ENCODE results near the gene SMPD2. TPM values are rescaled to one million over a fixed set of nuclear protein-coding genes. Genes with fewer than 3 reads are reported as not detected.

SMPD2 gene
- total and polyA plus RNA-seq, 2 experiments from 2014 or later, result 11.1 to 12.5 TPM

DNA sequence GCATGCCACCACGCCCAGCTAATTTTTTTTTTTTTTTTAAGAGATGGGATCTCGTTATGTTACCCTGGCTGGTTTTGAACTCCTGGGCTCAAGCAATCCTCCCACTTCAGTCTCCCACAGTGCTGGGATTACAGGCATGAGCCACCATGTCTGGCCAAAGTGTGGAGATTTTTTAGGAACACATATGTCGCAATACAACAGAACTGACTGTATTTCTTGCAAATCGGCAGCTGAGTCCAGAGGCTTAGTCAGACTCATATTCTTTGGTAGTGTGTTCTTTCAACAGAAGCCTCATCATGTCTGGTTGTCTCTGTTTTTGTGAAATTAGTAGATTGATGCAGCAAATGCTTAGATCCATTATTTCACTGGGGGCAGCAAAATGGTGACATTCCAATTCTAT is 34.3 kb upstream of the SMPD2 start:
- H3K27me3 ChIP-seq, result no peaks in the 10 kb centered on the region
- no peak overlapping the region for H3K4me3 ChIP-seq
- H3K27ac ChIP-seq, result no peak overlapping the region
- no peaks in the 10 kb centered on the region for H3K9me3 ChIP-seq (ENCODE audit: low read depth)
- TF ChIP-seq, protein P1, sequence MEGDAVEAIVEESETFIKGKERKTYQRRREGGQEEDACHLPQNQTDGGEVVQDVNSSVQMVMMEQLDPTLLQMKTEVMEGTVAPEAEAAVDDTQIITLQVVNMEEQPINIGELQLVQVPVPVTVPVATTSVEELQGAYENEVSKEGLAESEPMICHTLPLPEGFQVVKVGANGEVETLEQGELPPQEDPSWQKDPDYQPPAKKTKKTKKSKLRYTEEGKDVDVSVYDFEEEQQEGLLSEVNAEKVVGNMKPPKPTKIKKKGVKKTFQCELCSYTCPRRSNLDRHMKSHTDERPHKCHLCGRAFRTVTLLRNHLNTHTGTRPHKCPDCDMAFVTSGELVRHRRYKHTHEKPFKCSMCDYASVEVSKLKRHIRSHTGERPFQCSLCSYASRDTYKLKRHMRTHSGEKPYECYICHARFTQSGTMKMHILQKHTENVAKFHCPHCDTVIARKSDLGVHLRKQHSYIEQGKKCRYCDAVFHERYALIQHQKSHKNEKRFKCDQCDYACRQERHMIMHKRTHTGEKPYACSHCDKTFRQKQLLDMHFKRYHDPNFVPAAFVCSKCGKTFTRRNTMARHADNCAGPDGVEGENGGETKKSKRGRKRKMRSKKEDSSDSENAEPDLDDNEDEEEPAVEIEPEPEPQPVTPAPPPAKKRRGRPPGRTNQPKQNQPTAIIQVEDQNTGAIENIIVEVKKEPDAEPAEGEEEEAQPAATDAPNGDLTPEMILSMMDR (IDR thresholded peaks at IDR 0.05; ENCODE audit: low read depth, low read length), result no peak
- peak in 1 of 2 donors; percentile 85 for DNase-seq (ENCODE audit: low read depth in 1 of 2, low spot score in 1 of 2)
- H3K36me3 ChIP-seq, result no peaks in the 10 kb centered on the region
- H3K4me1 ChIP-seq (ENCODE audit: low read depth), result no peaks in the 10 kb centered on the region

DNA sequence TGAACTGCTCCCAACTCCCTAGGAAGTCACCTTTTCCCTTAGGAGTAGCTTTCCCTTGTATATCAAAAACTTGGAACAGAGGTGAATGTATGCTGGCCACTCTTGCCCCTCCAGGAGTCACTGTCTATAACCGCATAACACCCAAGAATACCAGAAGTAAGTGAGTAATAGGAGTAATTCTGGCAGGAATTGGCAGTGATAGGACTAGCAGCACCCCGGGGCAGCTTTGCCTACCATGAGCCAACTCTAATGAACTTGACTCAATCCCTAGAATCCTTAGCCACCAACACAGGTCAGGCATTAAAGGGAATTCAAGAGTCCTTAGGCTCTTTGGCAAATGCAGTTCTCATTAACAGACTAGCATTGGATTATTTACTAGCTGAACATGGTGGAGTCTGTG is 29.5 kb upstream of the SMPD2 start:
- no peaks in the 10 kb centered on the region for H3K27me3 ChIP-seq
- TF ChIP-seq, protein P1 (IDR thresholded peaks at IDR 0.05; ENCODE audit: low read depth, low read length), result no peak
- DNase-seq (ENCODE audit: low read depth in 1 of 2, low spot score in 1 of 2), result no peak
- H3K4me3 ChIP-seq, result no peak overlapping the region
- no peak overlapping the region for H3K27ac ChIP-seq
- no peaks in the 10 kb centered on the region for H3K4me1 ChIP-seq (ENCODE audit: low read depth)
- H3K36me3 ChIP-seq, result no peaks in the 10 kb centered on the region
- no peaks in the 10 kb centered on the region for H3K9me3 ChIP-seq (ENCODE audit: low read depth)

DNA sequence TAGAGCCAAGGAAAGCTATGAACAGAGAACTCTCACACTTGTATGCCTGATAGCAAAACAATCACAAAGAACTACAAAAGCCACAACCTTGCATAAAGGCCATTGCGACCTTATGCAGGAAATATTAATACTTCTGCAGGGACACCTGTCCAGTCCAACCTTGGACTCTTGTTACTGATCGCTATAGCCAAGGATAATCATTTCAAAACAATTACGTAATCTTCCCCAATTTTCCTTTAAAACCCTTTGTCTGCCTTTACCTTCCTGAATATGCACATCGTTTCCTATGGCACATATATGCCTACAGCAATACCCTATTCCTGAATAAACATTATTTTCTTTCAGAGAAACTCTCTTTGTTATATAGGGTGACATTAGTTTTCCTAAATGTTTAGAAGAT is 22.9 kb upstream of the SMPD2 start:
- TF ChIP-seq, protein P1 (IDR thresholded peaks at IDR 0.05; ENCODE audit: low read depth, low read length), result no peak
- no peak for DNase-seq (ENCODE audit: low read depth in 1 of 2, low spot score in 1 of 2)
- H3K4me3 ChIP-seq, result no peak overlapping the region
- H3K9me3 ChIP-seq (ENCODE audit: low read depth), result no peaks in the 10 kb centered on the region
- H3K27ac ChIP-seq, result no peak overlapping the region
- no peaks in the 10 kb centered on the region for H3K27me3 ChIP-seq
- H3K36me3 ChIP-seq, result no peaks in the 10 kb centered on the region
- H3K4me1 ChIP-seq (ENCODE audit: low read depth), result no peaks in the 10 kb centered on the region

DNA sequence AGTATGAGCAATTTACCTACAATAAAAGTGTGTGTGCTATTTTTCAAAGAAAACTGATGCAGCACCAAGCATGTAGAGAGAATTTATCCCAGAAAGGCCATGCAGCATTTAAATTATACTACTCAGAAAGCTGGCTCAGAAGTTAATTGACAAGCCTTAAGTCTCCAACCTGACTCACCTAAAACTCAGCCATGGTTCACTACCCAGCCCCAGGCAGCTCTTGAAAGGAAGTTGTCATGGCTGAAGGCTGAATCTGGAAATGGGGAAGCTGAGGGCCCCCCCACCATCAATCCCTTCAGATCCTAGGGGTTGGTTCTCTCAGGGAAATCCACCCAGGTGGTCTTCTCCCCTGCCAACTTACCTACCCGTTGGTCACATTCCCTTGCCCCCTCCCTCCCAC is 19.8 kb upstream of the SMPD2 start:
- no peak overlapping the region for H3K27ac ChIP-seq
- no peaks in the 10 kb centered on the region for H3K27me3 ChIP-seq
- H3K4me3 ChIP-seq, result no peak overlapping the region
- no peak for DNase-seq (ENCODE audit: low read depth in 1 of 2, low spot score in 1 of 2)
- H3K4me1 ChIP-seq (ENCODE audit: low read depth), result no peaks in the 10 kb centered on the region
- no peaks in the 10 kb centered on the region for H3K36me3 ChIP-seq
- TF ChIP-seq, protein P1 (IDR thresholded peaks at IDR 0.05; ENCODE audit: low read depth, low read length), result no peak
- no peaks in the 10 kb centered on the region for H3K9me3 ChIP-seq (ENCODE audit: low read depth)

DNA sequence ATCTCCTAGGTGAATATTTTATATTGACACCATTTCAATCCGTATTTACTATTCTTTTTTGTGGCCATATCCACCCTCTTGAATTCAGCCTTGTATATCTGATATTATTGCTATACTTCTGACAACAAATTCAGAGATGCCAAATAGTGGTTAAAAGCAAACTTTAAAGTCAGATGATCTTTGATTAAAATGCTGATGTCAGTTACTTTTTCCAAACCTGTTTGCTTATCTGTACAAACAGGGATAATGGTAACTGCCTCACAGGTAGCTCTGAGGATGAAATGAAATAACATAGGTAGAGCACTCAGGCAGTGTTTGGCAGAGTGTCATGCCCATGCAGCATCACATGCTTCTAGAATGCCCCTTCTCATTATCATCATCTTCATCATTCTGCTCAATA is 19.3 kb upstream of the SMPD2 start:
- TF ChIP-seq, protein P1 (IDR thresholded peaks at IDR 0.05; ENCODE audit: low read depth, low read length), result no peak
- no peak for DNase-seq (ENCODE audit: low read depth in 1 of 2, low spot score in 1 of 2)
- Histone ChIP-seq H3K4me1 (ENCODE audit: low read depth) (no peaks in the 10 kb centered on the region), H3K36me3 (no peaks in the 10 kb centered on the region), H3K27ac (no peak overlapping the region), H3K27me3 (no peaks in the 10 kb centered on the region), H3K4me3 (no peak overlapping the region), H3K9me3 (ENCODE audit: low read depth) (no peaks in the 10 kb centered on the region)

DNA sequence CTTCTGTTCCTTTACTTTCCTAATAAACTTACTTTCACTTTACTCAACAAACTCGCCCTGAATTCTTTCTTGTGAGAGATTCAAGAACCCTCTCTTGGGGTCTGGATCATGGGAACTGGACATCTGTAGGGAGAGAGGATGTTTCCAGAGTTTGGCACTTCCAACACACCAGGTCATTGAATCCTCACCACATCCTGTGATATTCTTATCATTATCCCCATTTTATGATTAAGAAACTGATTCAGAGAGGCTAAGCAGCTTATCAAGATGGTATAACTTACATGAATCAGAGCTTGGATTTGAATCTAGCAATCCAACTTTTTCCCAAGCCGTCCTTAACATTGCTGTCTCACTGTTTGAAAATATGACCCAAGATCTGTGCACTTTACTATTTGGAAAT is 15.6 kb upstream of the SMPD2 start:
- no peaks in the 10 kb centered on the region for H3K9me3 ChIP-seq (ENCODE audit: low read depth)
- TF ChIP-seq, protein P1 (IDR thresholded peaks at IDR 0.05; ENCODE audit: low read depth, low read length), result no peak
- H3K27ac ChIP-seq, result no peak overlapping the region
- H3K4me3 ChIP-seq, result no peak overlapping the region
- H3K27me3 ChIP-seq, result no peaks in the 10 kb centered on the region
- H3K4me1 ChIP-seq (ENCODE audit: low read depth), result no peaks in the 10 kb centered on the region
- DNase-seq (ENCODE audit: low read depth in 1 of 2, low spot score in 1 of 2), result peak in 1 of 2 donors; percentile 19
- no peaks in the 10 kb centered on the region for H3K36me3 ChIP-seq
